ENCODE data around the gene ACLY. TPM values are rescaled to one million over a fixed set of nuclear protein-coding genes. Genes with fewer than 3 reads are reported as not detected.

Gene ACLY
- total RNA-seq, 1 donor from 2014 or later, result 64.4 TPM

DNA sequence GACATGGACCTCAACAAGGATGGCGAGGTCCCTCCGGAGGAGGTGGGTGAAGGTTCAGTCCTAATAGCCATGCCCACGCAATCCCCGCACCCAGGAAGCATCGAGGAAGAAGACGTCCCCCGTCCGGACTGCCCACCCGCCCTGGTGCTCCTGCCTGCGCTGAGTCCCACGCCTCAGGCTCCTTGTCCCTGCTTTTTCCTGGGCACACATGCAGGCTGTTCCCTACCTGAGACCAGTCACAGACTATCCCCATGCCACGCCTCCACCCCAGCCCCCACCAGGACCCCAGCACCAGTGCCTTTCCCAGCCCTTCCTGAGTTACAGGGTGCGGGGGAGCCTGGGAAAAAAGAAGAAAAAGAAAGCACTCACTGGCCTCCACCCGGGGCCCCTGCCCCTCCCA is 97.0 kb downstream of the ACLY start:
- no peak overlapping the region for H3K27ac ChIP-seq
- no peak for DNase-seq (ENCODE audit: low spot score in 2 of 2)
- intact Hi-C loops (cut with DNase I), result no loop called here
- no peaks in the 10 kb centered on the region for H3K9me3 ChIP-seq
- no peaks in the 10 kb centered on the region for H3K27me3 ChIP-seq
- H3K4me3 ChIP-seq, result no peak overlapping the region
- H3K4me1 ChIP-seq, result no peaks in the 10 kb centered on the region
- peaks cover 8 to 36% of the 10 kb centered on the region in 2 donors for H3K36me3 ChIP-seq
- TF ChIP-seq CTCF (IDR thresholded peaks at IDR 0.05), result no peak

DNA sequence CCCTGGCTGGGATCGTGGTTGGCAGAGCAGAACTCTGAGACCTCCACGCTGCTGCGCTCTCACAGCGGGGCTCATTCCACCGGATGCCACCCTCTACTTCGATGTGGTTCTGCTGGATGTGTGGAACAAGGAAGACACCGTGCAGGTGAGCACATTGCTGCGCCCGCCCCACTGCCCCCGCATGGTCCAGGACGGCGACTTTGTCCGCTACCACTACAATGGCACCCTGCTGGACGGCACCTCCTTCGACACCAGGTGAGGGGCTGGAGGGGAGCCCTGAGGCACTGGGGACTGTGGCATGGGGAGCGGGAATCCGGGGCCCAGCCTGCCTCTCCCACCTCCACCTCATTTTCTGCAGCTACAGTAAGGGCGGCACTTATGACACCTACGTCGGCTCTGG is 100.7 kb downstream of the ACLY start:
- H3K4me3 ChIP-seq, result no peak overlapping the region
- peaks cover 0 to 3% of the 10 kb centered on the region in 2 donors for H3K4me1 ChIP-seq
- H3K27ac ChIP-seq, result no peak overlapping the region
- no peaks in the 10 kb centered on the region for H3K27me3 ChIP-seq
- H3K9me3 ChIP-seq, result no peaks in the 10 kb centered on the region
- peaks cover 0 to 7% of the 10 kb centered on the region in 2 donors for H3K36me3 ChIP-seq
- intact Hi-C loops (cut with DNase I), result no loop called here
- no peak for DNase-seq (ENCODE audit: low spot score in 2 of 2)
- no peak for TF ChIP-seq CTCF (IDR thresholded peaks at IDR 0.05)

Other genes starting within 250 kb of the ACLY start
- gene EIF1, start 230.1 kb downstream of the ACLY start, total RNA-seq, result 102 TPM
- gene GAST, start 206.6 kb downstream of the ACLY start, total RNA-seq, result not detected
- gene HAP1, start 184.3 kb downstream of the ACLY start, total RNA-seq, result not detected
- 47.9 TPM for gene JUP, start 132.2 kb downstream of the ACLY start, total RNA-seq
- gene P3H4, start 107.0 kb downstream of the ACLY start, total RNA-seq, result 61.4 TPM
- 388 TPM for gene FKBP10, start 105.9 kb downstream of the ACLY start, total RNA-seq
- gene NT5C3B, start 82.7 kb downstream of the ACLY start, total RNA-seq, result 36.7 TPM
- gene KLHL10, start 81.1 kb downstream of the ACLY start, total RNA-seq, result not detected
- gene KLHL11, start 53.5 kb downstream of the ACLY start, total RNA-seq, result 8.9 TPM
- gene ODAD4, start 11.7 kb upstream of the ACLY start, total RNA-seq, result not detected
- 72.9 TPM for gene CNP, start 47.8 kb upstream of the ACLY start, total RNA-seq
- gene DNAJC7, start 98.5 kb upstream of the ACLY start, total RNA-seq, result 79.7 TPM
- gene NKIRAS2, start 101.1 kb upstream of the ACLY start, total RNA-seq, result 63.6 TPM
- 0.21 TPM for gene C17orf113, start 131.7 kb upstream of the ACLY start, total RNA-seq
- gene ZNF385C, start 179.5 kb upstream of the ACLY start, total RNA-seq, result not detected
- 1.7 TPM for gene DHX58, start 193.8 kb upstream of the ACLY start, total RNA-seq
- gene KAT2A, start 202.4 kb upstream of the ACLY start, total RNA-seq, result 94.3 TPM
- gene HSPB9, start 203.9 kb upstream of the ACLY start, total RNA-seq, result not detected
- gene RAB5C, start 236.0 kb upstream of the ACLY start, total RNA-seq, result 137 TPM